SKM-1 treated with dmso at 0.1 percent for 144 hours (cell line): ENCODE measurements around the gene WWC2.

ENCODE experiments used
- DNase-seq: peaks from one replicate; lab custom pipeline; 2025; ENCODE audit not compliant: unreplicated experiment; lab: John Stamatoyannopoulos, UW

Gene WWC2

DNA sequence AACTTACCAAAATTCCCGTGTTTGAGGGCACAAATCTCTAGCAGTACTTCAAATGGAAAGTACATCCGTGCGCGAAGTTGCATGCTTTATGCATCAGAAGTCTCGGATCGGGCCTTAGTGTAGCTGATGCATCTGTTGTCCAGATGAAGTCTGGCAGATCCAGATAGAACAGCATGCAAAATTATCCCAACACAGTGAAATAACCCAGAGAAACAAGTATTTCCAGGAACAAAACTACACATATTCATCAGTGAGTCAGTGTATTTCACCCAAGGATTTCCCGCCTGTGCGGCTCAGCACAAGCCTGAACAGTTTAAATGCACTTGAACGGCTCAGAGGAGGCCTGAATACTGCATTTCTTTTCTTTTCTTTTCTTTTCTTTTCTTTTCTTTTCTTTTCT lies 250.6 kb downstream of the WWC2 start:
- no peak for DNase-seq

DNA sequence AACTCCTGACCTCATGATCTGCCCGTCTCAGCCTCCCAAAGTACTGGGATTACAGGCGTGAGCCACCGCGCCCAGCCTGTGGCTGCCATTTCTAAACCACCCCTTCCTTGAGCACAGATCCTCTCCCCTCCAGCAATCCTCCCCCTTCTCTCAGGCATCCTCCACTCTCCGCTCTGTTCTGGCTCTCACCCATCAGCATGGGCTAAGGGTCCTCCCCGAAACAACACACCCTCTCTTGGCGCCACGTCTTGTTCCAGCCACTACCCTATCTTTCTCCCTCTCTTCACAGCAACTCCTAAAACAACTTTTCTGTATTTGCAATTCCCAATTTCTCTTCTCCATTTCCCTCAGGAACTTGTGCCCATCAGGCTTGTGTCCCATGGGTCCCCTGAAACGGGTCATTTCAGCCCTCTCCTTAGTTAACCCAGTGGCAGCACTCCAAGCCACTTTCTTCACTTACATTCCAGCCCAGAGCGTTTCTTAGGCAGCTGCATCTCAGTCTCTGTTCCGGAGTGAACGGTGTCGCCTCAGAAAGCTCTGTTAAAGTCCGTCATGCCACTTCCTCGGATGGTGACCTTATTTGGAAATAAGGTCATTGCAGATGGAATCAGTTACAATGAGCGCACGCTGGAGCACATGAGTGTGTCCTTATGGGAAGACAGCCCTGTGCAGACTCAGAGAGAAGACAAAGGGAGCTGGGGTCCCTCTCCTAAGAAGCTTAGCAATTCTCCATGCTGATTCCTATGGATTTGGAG lies 251.4 kb downstream of the WWC2 start:
- DNase-seq, result no peak

DNA sequence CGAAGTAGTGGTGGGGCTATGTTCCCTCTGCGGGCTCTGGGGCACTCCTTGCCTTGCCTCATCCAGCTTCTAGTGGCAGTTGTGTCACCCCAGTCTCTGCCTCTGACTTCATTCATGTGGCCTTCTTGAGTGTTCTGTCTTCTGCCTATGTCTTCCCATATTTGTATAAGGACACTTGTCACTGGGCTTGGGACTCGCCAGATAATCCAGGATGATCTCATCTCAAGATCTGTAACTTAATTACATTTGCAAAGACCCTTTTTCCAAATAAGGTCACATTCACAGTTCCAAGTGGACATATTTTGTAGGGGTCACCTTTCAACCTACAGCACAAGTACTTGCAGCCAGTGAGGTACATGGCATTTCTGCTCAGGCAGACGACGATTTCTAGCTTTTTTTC lies 253.5 kb downstream of the WWC2 start:
- no peak for DNase-seq

DNA sequence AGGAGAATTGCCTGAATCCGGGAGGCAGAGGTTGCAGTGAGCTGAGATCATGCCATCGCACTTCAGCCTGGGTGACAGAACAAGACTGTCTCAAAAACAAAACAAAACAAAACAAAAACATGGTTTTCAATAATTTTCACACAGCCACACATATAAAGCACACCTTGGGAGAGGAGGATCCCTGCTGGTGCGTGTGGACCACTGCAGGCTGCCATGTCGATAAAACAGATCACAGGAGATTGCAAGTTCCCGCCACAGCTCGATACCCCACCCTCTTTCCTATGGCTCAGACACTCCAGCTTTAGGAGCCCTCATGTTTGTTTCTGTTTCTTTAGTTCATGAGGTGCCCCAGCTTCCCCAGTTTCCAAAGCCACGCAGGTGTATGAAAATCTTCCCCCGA lies 254.5 kb downstream of the WWC2 start:
- no peak for DNase-seq

DNA sequence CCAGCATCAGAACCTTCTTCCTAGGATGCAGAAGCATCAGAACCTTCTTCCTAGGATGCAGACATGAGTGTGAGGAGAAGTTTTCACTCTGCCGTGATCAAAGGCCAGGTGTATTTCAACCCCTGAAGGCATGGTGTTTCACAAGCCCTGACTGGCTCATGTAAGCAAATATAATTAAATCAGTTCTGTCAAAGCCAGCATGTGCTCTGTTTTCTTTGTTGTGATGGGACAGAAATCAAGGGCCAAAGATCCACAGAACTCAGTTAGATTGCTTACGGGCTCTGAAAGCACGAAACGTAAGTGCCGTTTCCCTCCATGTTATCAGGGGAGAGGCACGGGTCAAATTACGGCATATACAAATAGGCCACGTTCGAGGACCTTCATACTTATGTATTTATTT lies 255.2 kb downstream of the WWC2 start:
- DNase-seq, result no peak

DNA sequence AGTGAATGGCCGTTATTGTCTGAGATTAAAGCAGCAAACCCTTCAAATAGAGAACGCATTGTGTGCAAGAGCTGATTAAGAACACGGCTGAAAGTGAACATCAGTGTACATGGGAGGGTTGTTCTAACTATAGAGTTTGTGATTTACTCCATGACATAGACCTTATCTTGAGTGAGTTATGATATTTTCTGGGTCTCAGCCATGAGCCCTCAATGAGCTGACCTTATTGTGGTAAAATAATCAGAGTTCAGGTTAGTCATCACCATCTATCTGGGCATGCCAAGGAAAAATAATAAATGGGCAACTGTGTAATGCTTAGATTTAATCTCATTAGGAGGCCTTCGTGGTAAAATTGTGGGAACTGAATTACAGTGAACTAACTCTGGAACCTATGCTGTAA lies 256.3 kb downstream of the WWC2 start:
- DNase-seq, result no peak

DNA sequence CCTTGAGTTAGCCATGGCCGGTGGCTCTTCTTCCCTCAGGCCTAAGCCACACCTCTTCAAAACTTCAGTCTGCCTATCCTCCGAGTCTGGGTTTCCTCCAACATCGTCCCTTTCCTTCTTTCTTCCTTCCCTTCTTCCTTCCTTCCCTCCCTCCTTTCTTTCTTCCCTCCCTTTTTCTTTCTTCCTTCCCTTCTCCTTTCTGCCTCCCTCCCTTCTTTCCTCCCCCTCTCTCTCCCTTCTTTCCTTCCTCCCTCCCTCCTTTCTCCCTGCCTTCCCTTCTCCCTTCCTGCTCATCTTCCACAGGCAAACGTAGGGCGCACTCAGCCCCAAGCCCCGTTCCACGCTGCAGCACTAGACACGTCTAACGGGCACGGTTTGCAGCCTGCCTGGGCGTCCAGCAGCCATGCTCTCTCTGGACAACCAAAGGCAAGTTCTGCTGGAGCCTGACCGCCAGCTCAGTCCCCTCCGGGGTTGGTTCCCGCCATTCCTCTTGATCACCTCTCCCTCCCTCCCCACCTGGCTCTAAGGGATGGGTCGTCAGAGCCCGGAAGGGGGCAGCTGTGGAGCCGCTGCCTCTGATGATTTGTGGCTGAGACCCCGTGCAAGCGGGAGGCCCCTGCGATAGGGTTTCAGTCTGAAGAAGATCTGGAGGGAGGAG lies 257.2 kb downstream of the WWC2 start:
- DNase-seq, result no peak

DNA sequence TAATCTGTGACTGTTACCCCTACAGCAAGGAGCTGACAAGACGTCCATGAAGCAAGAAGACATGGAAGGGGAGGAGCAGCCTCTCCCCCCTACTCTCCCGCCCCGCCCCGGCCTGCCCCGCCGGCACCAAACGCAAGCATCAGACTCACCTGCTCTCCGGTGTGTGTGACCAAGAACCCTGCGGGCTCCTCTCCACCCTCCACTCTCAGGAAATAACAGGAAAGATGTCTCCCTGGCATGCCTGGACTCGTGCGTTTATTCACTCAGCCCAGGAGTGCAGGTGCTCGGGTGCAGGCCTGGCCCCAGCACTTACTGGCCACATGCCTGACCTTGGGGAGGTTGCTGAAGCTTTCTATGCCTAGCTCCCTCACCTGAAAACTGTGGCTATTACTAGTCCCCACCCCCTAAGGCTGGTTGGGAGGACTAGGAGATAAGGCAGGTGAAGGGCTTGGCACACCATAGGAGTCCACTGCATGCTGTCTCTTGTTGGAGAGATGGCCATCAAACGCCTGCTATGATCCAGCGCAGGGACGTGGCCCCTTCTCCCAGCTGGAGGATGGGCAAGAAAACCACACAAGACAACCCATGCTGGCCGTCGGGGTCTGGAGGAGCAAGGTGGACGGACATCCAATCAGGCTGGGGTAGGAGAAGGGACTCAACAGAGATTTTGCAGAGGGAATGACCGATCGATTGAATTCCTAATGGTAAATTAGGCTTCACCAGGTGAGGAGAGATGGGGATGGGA lies 258.0 kb downstream of the WWC2 start:
- no peak for DNase-seq

DNA sequence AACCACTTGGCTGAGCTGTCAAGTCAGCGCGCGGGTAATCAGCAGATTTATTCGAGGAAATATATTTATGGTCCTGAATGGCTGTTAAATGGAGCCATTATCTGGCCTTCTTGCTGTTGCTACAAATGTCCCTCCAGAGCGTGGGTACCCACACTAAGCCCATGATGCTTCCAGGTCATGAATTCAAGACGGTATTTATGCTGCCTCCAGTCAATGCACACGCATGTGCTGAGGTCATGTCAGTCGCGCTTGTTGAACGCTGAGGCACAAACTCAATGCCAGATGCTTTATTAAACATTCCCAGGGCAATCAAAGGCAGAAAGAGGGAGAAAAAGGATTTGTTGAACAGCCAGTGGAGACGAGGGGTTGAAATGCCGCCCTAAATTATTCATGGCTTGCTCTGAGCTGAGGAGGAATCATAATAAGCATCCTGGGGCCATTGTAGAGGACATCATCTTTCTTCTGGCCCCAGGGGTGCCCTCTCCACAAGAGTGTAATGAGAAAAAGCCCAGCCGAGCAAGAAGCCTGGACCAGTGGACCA lies 259.2 kb downstream of the WWC2 start:
- DNase-seq, result no peak

DNA sequence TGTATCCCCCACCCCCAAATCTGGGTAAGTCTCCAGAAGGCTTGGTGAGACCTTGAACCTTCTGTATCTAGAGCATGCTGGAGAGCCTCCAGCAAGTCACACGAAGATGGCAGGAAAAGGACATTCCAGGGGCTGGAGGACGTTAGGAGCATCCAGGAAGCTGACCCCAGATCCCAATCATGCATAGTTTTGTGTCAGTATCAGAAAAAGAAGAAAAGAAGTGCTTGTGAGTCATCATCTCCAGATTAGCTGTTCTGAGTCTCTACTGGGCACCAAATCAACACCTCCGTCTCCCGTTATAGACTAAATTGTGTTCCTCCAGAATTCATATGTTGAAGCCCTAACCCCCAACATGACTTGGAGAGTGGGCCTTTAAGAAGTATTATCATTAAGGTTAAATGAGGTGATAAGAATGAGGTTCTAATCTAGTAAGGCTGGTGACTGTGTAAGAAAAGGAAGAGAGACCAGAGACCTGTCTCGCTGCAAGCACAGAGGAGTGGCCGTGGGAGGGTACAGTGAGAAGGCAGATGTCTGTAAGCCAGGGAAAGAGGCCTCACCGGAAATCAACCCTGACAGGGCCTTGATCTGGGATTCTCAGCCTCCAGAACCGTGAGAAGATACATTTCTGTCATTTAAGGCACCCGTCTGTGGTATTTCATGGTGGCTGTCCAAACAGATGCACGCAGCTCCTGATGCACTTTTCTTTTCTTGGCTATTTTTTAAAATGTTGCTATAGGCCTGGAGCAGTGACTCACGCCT lies 261.3 kb downstream of the WWC2 start:
- no peak for DNase-seq

DNA sequence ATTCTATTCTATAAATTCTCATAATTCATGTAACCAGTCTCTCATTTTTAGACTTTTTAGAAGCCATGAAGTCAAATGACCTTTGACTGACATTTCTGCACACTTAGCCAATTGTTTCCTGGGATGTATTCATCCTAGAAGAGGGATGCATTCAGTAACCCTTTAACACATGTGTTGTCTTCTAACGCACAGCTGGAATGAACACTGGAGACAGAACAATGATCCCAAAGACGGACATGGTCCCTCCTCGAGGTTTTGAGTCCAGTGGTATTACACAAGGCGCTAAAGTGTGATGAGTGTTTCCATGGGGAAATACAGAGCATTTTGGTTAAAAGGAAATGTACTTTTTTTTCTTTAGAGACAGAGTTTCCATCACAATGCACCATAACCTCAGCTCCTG lies 263.0 kb downstream of the WWC2 start:
- no peak for DNase-seq

DNA sequence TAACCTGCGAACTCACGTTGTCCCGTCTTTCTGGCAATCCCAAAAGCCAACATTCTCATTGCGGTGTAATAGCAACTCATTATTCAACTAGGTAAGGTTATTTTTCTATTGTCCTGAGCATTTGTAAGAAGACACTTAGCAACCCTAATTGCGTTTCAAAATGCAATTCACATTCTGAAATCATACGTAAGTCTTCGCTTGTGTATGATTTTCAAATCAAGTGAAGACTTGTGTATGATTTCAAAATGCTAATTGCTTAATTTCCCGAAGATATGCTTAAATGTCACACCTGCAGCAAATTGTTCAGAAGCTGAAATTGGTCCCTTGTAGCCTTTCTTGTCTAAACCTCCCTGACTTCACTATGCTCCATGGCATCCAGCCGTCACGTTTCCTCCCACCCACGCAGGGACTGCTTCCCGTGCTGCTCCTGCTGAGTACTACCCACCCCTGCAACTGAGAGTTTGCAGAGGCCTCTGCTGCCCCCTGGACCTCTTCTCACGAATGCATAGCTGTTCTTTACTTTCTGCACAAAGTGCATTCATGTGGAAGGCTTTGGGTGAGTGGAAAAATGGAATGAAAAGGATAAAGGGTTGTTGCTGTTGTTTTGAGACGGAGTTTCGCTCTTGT lies 264.0 kb downstream of the WWC2 start:
- no peak for DNase-seq

DNA sequence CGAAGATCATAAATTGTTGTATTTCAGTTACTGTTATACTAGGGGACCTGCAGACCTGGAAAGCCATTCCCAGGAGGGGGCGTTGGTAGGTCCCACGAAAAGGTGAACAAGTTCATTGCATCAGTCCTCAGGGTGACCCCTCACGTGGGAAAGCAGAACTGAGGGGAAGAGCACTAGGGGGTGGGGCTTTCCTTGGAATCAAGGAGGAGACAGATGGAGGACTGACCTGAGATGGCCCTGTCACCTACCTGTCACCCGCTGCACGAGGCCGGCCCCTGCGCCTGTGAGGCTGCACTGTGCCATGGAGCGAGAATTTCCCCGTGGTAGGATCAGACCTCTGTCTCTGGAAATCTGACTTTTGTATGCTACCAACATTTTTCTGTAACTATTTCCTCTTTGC lies 265.0 kb downstream of the WWC2 start:
- no peak for DNase-seq

DNA sequence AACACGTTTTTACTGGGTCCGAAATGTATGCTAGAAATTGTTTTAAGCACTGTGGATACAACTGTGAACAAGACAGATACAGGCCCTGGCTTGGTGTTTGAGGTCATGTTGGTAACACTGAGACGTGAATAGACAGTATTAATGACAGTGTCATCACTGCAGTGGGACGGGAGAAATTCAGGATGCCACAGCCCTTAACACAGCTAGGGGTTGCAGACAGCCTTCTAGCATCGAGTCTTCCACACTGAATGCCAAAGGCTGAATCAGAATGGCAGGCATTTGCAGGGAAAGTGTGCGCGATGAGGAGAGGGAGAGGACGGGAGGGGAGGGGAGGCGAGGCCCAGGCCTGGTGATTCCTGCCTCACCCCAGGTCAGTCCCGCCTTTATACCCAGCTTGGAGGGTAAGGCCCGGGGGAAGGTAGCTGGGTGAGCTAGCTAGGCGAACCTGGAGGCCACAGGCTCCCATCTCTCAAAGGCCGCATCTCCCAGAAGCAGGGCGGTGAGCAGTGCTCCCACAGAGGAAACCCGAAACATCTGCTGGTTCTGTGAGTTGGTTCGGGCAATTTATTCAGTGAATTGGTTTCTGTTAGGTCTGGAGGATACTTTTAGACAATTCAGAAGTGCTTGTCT lies 267.3 kb downstream of the WWC2 start:
- DNase-seq, result no peak

DNA sequence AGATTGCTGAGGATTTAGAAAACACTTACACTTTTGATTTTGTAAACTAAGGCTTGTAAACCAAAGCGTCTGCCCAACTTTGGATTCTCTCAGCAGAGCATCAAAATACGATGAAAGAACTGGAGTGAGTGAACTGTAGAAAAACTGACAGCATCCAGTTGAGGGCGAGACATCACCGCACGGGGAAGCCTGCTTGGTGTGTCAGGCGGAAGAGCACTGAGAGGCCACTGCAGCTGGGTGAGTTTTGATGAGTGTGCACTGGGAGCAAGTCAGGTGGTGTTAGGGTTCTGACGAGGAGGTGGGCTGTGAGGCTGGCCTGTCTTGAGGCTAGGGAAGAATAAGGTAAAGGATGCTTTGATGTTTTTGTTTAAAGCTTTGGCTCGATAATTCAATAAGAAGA lies 270.0 kb downstream of the WWC2 start:
- no peak for DNase-seq
